Measurements from ENCODE around the gene C3orf18.

- TF ChIP-seq CTCF (IDR thresholded peaks at IDR 0.05) (no peak), POLR2A (IDR thresholded peaks at IDR 0.05) (no peak)
Observed at GRCh38 chr3:50594253-50594785, 26.8 kb upstream of the C3orf18 start.

All from Peyer's patch (tissue), 4 donors.